Measurements from ENCODE around the gene LRP3. TPM values are rescaled to one million over a fixed set of nuclear protein-coding genes. Genes with fewer than 3 reads are reported as not detected.

The LRP3 gene
- total RNA-seq, 1 donor from 2014 or later: 13.3 TPM

DNA sequence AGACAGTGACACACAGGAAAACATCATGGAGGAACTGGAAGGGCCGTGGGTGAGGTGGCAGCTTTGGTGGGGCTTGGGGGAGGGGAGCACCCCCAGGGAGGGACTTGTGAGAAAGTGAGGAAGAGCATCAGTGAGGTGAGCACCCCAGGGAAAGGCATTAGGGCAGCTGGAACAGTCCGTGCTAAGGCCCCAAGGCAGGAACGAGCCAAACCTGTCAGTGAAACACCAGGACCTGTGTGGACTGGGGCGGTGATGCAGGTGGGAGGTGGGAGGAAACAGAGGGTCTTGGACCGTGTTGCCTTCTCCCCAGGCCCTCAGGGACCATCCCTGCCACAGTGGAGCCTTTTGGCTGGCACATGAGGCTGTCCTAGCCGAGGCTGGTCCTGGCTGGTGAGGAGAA, 48.8 kb downstream of the LRP3 start:
- H2AFZ ChIP-seq (ENCODE audit: low read depth, low read length): no peak overlapping the region
- H3K36me3 Mint-ChIP-seq (ENCODE audit: low read depth, unreplicated experiment): peaks cover 2% of the 10 kb centered on the region
- no peaks in the 10 kb centered on the region for H3K9me3 ChIP-seq (ENCODE audit: insufficient read depth, low read depth, low read length)
- no peak overlapping the region for H3K4me3 ChIP-seq (ENCODE audit: insufficient read depth, low read depth, low read length)
- H3K9ac ChIP-seq (ENCODE audit: low read length): no peak overlapping the region
- no peaks in the 10 kb centered on the region for H4K20me1 ChIP-seq (ENCODE audit: insufficient read depth, low read length)
- no peak for TF ChIP-seq EZH2 (IDR thresholded peaks at IDR 0.05; ENCODE audit: insufficient read depth, low read length)
- TF ChIP-seq, protein P1, sequence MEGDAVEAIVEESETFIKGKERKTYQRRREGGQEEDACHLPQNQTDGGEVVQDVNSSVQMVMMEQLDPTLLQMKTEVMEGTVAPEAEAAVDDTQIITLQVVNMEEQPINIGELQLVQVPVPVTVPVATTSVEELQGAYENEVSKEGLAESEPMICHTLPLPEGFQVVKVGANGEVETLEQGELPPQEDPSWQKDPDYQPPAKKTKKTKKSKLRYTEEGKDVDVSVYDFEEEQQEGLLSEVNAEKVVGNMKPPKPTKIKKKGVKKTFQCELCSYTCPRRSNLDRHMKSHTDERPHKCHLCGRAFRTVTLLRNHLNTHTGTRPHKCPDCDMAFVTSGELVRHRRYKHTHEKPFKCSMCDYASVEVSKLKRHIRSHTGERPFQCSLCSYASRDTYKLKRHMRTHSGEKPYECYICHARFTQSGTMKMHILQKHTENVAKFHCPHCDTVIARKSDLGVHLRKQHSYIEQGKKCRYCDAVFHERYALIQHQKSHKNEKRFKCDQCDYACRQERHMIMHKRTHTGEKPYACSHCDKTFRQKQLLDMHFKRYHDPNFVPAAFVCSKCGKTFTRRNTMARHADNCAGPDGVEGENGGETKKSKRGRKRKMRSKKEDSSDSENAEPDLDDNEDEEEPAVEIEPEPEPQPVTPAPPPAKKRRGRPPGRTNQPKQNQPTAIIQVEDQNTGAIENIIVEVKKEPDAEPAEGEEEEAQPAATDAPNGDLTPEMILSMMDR (IDR thresholded peaks at IDR 0.05; ENCODE audit: insufficient read depth, low read depth, low read length): no peak
- H3K27ac Mint-ChIP-seq (ENCODE audit: unreplicated experiment): no peak overlapping the region
- DNase-seq (ENCODE audit: low read depth): no peak
- no peaks in the 10 kb centered on the region for H3K4me1 ChIP-seq (ENCODE audit: insufficient read depth, low read length)
- H3K4me3 Mint-ChIP-seq (ENCODE audit: unreplicated experiment): no peak overlapping the region
- no peaks in the 10 kb centered on the region for H3K27me3 ChIP-seq (ENCODE audit: insufficient read depth, low read length)
- no peak overlapping the region for H3K4me2 ChIP-seq (ENCODE audit: low read length)
- no peak overlapping the region for H3K27ac ChIP-seq (ENCODE audit: low read depth, low read length)
- H3K4me1 Mint-ChIP-seq (ENCODE audit: low read depth, unreplicated experiment): no peaks in the 10 kb centered on the region
- no peaks in the 10 kb centered on the region for H3K36me3 ChIP-seq (ENCODE audit: insufficient read depth, low read length)
- peaks cover 4% of the 10 kb centered on the region for H3K9me3 Mint-ChIP-seq (ENCODE audit: unreplicated experiment)
- no peak for FAIRE-seq
- no peaks in the 10 kb centered on the region for H3K79me2 ChIP-seq (ENCODE audit: insufficient read depth, low read length)
- H3K27me3 Mint-ChIP-seq (ENCODE audit: low read depth, unreplicated experiment): peaks cover 41% of the 10 kb centered on the region

DNA sequence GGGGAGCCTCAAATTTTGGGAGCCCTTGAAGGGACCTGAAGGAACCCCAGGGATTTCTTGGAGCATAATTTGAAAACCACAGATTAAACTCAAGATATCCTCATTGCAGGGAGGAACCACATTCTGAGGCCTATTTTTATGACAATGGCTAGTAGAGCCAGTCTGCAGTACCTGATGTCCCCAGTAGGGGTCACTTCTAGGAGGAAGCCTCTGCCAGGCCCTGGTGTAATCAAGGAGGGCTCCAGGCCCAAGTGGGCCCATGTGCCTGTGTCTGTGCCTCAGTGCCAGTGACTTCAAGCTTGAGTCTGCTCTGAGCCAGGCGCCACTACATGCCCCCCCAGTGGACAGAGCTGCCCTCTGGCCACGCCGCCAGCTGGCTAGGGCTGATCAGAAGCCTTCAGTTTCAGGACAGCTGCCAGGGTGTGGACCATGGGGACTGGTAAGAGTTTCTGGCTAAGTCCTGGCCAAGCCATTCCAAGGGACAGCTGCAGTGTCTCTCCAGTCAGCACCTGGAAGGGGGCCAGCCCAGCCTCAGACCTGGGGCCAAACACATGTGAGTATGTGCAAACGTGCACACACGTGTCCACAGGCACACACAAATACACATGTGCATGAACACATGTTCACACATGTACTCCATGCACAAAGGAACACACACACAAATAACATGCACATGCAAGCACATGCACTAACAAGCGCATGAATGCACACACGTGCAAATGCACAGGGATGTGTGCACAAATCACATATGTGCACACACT, 52.0 kb downstream of the LRP3 start:
- H3K4me3 ChIP-seq (ENCODE audit: insufficient read depth, low read depth, low read length): no peak overlapping the region
- no peak overlapping the region for H3K27ac ChIP-seq (ENCODE audit: low read depth, low read length)
- H3K27me3 ChIP-seq (ENCODE audit: insufficient read depth, low read length): no peaks in the 10 kb centered on the region
- no peaks in the 10 kb centered on the region for H3K4me1 ChIP-seq (ENCODE audit: insufficient read depth, low read length)
- H3K9me3 ChIP-seq (ENCODE audit: insufficient read depth, low read depth, low read length): no peaks in the 10 kb centered on the region
- H4K20me1 ChIP-seq (ENCODE audit: insufficient read depth, low read length): peaks cover 8% of the 10 kb centered on the region
- H3K79me2 ChIP-seq (ENCODE audit: insufficient read depth, low read length): no peaks in the 10 kb centered on the region
- H3K9ac ChIP-seq (ENCODE audit: low read length): no peak overlapping the region
- DNase-seq (ENCODE audit: low read depth) (no peak), FAIRE-seq (no peak)
- H3K36me3 ChIP-seq (ENCODE audit: insufficient read depth, low read length): no peaks in the 10 kb centered on the region
- no peak overlapping the region for H3K4me3 Mint-ChIP-seq (ENCODE audit: unreplicated experiment)
- H3K4me1 Mint-ChIP-seq (ENCODE audit: low read depth, unreplicated experiment): no peaks in the 10 kb centered on the region
- no peak overlapping the region for H2AFZ ChIP-seq (ENCODE audit: low read depth, low read length)
- H3K36me3 Mint-ChIP-seq (ENCODE audit: low read depth, unreplicated experiment): peaks cover 2% of the 10 kb centered on the region
- peaks cover 24% of the 10 kb centered on the region for H3K27me3 Mint-ChIP-seq (ENCODE audit: low read depth, unreplicated experiment)
- peaks cover 4% of the 10 kb centered on the region for H3K9me3 Mint-ChIP-seq (ENCODE audit: unreplicated experiment)
- no peak overlapping the region for H3K4me2 ChIP-seq (ENCODE audit: low read length)
- no peak for TF ChIP-seq EZH2 (IDR thresholded peaks at IDR 0.05; ENCODE audit: insufficient read depth, low read length)
- TF ChIP-seq, protein P1 (IDR thresholded peaks at IDR 0.05; ENCODE audit: insufficient read depth, low read depth, low read length): no peak
- H3K27ac Mint-ChIP-seq (ENCODE audit: unreplicated experiment): no peak overlapping the region

All from astrocyte (in vitro differentiated cells and primary cell).